ENCODE data around the gene FBXL7.

FBXL7 gene

DNA sequence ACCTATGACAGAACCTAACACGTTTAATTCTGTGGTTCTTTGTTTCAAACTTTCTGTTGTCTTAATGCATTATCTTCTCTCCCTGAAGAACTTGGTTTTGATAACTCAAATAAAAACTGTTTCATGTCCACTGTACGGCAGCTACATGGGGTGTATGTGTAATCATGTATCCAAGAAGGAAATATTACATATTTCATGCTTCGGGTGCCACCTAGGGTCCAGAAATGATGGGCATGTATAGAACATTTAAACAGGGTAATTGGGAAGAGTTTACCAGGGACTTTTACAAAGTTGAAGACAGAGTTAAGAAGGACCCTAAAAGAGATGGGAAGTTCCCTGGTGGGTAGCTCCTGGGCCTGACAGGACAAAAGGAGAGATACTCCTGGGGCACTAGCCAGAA, 291.3 kb downstream of the FBXL7 start:
- DNase-seq (ENCODE audit: low read depth): no peak
- TF ChIP-seq, protein P1, sequence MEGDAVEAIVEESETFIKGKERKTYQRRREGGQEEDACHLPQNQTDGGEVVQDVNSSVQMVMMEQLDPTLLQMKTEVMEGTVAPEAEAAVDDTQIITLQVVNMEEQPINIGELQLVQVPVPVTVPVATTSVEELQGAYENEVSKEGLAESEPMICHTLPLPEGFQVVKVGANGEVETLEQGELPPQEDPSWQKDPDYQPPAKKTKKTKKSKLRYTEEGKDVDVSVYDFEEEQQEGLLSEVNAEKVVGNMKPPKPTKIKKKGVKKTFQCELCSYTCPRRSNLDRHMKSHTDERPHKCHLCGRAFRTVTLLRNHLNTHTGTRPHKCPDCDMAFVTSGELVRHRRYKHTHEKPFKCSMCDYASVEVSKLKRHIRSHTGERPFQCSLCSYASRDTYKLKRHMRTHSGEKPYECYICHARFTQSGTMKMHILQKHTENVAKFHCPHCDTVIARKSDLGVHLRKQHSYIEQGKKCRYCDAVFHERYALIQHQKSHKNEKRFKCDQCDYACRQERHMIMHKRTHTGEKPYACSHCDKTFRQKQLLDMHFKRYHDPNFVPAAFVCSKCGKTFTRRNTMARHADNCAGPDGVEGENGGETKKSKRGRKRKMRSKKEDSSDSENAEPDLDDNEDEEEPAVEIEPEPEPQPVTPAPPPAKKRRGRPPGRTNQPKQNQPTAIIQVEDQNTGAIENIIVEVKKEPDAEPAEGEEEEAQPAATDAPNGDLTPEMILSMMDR (IDR thresholded peaks at IDR 0.05; ENCODE audit: control insufficient read depth, insufficient read depth, low read depth, low read length, missing control alignments): no peak
- H3K4me3 ChIP-seq (ENCODE audit: control insufficient read depth, low read depth, low read length): no peak overlapping the region

DNA sequence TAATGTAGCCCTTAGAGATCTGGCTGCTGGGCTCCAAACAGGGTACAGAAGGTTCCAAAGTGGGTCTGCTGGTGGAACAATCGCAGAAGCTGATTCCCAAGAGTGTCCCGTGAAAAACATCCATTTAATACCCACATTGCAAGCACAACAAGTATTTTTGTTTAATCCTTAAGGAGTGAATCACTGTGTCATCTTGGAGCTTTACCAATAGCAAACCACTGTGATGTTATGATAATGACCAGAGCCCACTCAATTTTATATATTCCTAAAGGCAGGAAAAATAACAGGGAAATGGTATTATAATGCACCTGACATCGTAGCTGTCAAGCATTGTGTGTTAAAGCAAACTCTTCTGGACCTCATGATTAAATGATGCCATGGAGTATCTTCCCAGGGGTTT, 291.9 kb downstream of the FBXL7 start:
- DNase-seq (ENCODE audit: low read depth): no peak
- no peak overlapping the region for H3K4me3 ChIP-seq (ENCODE audit: control insufficient read depth, low read depth, low read length)
- TF ChIP-seq, protein P1 (IDR thresholded peaks at IDR 0.05; ENCODE audit: control insufficient read depth, insufficient read depth, low read depth, low read length, missing control alignments): no peak

DNA sequence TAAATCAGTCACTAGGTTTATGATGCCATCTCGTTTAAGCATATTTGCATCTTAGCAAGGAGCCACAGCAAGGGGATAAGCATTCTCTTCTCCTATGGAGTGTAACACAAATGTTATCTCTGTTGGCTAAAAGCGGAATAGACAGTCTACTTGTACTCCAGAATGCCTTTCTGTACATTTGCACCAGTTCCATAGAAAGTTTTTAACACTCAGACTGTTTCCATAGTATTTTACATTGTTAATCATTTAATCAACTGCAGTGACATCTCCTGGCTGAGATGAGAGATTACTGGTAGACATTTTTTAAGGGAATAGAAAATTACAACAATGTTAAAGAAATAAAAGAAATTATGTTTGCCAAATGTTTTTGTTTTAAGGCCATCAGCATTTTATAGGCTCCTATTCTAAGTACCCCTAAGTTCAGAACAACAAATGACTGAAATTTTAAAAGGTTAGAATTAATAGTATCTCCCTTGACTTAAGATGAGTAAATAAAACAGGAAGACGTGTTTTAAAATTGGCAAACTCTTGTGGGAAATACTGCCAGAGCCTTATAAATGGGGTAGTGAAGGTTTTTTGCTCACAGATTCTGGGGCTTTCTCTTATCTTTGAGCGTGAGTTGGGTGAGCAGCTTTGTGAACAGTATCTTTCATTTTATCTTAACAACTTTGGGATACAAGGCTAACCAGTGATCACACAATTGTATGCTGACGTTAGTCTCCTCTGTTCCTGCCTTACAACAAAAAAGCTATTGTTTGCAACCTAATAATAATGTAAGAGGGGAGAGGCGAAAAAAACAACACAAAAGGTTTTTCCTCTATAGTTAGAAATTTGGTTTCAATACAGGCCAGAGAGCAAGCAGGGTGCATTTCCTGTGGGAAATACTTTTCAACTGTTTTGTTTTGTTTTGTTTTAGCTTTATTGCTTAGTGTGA, 294.3 kb downstream of the FBXL7 start:
- H3K4me3 ChIP-seq (ENCODE audit: control insufficient read depth, low read depth, low read length): no peak overlapping the region
- TF ChIP-seq, protein P1 (IDR thresholded peaks at IDR 0.05; ENCODE audit: control insufficient read depth, insufficient read depth, low read depth, low read length, missing control alignments): peak; percentile 22
- no peak for DNase-seq (ENCODE audit: low read depth)

DNA sequence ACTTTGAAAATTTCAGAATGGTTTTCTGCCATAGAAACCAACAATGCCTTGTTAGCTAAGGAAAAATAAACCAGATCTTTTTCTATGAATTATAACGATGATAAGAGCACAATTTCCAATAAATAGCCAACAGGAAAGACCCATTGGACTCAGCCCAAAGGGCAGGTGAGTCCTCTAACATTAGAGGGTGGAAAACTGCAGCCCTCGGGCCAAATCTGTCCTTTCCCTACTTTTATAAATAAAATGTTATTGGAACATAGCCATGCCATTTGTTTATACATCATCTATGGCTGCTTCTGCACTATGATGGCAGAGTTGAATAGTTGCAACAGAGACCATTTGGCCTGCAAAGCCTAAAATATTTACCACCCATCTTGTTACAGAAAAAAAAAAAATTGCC, 296.1 kb downstream of the FBXL7 start:
- no peak for DNase-seq (ENCODE audit: low read depth)
- no peak overlapping the region for H3K4me3 ChIP-seq (ENCODE audit: control insufficient read depth, low read depth, low read length)
- TF ChIP-seq, protein P1 (IDR thresholded peaks at IDR 0.05; ENCODE audit: control insufficient read depth, insufficient read depth, low read depth, low read length, missing control alignments): no peak

DNA sequence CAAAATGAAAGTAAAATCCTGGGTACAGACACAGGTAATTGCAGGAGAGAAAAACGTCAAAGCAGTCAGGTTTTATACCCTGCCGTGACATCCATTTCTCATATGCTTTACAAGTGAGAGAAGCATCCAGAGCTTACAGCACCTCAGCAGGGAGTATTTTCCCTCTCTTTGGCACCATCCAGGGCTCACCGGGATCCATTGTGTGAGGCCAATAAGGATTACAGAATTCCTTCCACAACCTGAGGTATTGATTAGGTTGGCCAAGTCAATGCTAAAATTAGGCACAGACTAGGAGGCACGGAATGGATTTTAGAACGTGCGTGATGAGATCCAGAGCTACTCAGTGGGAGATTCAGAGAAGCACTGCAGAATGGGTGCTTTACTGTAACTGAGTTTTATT, 296.6 kb downstream of the FBXL7 start:
- TF ChIP-seq, protein P1 (IDR thresholded peaks at IDR 0.05; ENCODE audit: control insufficient read depth, insufficient read depth, low read depth, low read length, missing control alignments): no peak
- no peak for DNase-seq (ENCODE audit: low read depth)
- no peak overlapping the region for H3K4me3 ChIP-seq (ENCODE audit: control insufficient read depth, low read depth, low read length)

DNA sequence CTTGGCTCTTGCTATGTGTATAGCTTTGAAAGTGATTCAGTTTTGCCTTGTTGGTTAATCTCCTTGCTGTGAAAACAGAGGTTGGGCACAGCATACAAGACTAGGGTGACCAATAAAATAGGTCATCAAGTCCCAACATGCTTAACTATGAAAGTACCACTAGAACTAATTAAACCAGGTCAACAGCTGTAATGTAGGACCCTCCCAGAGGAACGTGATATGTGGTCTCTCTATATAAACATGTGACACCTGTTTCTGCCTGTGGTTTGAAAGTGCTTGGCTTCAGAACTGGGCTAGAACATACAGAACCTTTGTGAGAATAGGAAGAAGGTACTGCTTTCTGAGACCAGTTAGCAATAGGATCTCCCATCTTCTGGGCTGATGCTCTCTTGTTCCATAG, 297.1 kb downstream of the FBXL7 start:
- no peak overlapping the region for H3K4me3 ChIP-seq (ENCODE audit: control insufficient read depth, low read depth, low read length)
- TF ChIP-seq, protein P1 (IDR thresholded peaks at IDR 0.05; ENCODE audit: control insufficient read depth, insufficient read depth, low read depth, low read length, missing control alignments): no peak
- no peak for DNase-seq (ENCODE audit: low read depth)

Measured in AG09309 (cell line).